SJSA1 (cell line): ENCODE data around the gene METTL2A. TPM values are rescaled to one million over a fixed set of nuclear protein-coding genes. Genes with fewer than 3 reads are reported as not detected.
"Not testable (repeated sequence)": the region's sequence is repeated elsewhere in the genome, so short reads cannot be mapped to it uniquely, and the experiment has no call there.

Experiments
- DNase-seq, 2 experiments: peaks; one replicate each; pipeline ENCODE4 v3.0.0-alpha.2; 2015 to 2020; ENCODE audit warnings: low spot score in 2 of 2, low read depth in 1 of 2
- H3K27ac ChIP-seq: fragments of 250-450 bp; sonication (Bioruptor Pico); 2 replicates; pipeline ENCODE4 v1.5.1; 2020; ENCODE audit warnings: mild to moderate bottlenecking, moderate library complexity
- H3K27me3 ChIP-seq: fragments of 250-450 bp; sonication (Bioruptor Pico); replicated peaks from 2 replicates; pipeline ENCODE4 v1.5.1; 2020; ENCODE audit warnings: mild to moderate bottlenecking, moderate library complexity
- H3K36me3 ChIP-seq: fragments of 250-450 bp; sonication (Bioruptor Pico); 2 replicates; pipeline ENCODE4 v1.5.1; 2020; ENCODE audit warnings: mild to moderate bottlenecking
- H3K4me1 ChIP-seq: fragments of 250-450 bp; sonication (Bioruptor Pico); replicated peaks from 2 replicates; pipeline ENCODE4 v1.6.1; 2021; ENCODE audit warnings: mild to moderate bottlenecking
- H3K4me3 ChIP-seq: fragments of 250-450 bp; sonication (Bioruptor Pico); 2 replicates; pipeline ENCODE4 v1.5.1; 2020; ENCODE audit warnings: mild to moderate bottlenecking
- H3K9me3 ChIP-seq: fragments of 250-450 bp; sonication (Bioruptor Pico); replicated peaks from 2 replicates; pipeline ENCODE4 v1.5.1; 2020; ENCODE audit warnings: mild to moderate bottlenecking
- total RNA-seq: library from RNA; depleted of rRNA; stranded (reverse); fragments of >200 nt; shearing (Covaris generic); gene quantifications from 2 replicates; pipeline ENCODE4 v1.2.3, GENCODE V29; 2014; rRNA removed

METTL2A gene
- total RNA-seq, 1 experiment from 2014 or later: 29.9 TPM

GRCh38 chr17:62478880-62479638 is 55.4 kb downstream of the METTL2A start:
- H3K4me3 ChIP-seq: peak overlapping the region; percentile 65
- H3K27me3 ChIP-seq, H3K9me3 ChIP-seq, H3K4me1 ChIP-seq: not testable (repeated sequence)
- peaks cover 28% of the 10 kb centered on the region for H3K36me3 ChIP-seq
- peak in 1 of 2 experiments; percentile 52 for DNase-seq
- peak overlapping the region; percentile 92 for H3K27ac ChIP-seq

GRCh38 chr17:62479639-62480258 is 56.1 kb downstream of the METTL2A start:
- DNase-seq: peak; percentile 58 to 59
- not testable (repeated sequence) for H3K27me3 ChIP-seq, H3K4me1 ChIP-seq, H3K9me3 ChIP-seq
- peaks cover 33% of the 10 kb centered on the region for H3K36me3 ChIP-seq
- H3K4me3 ChIP-seq: peak overlapping the region; percentile 65
- H3K27ac ChIP-seq: peak overlapping the region; percentile 92

- not testable (repeated sequence) for H3K27me3 ChIP-seq, DNase-seq, H3K4me1 ChIP-seq, H3K27ac ChIP-seq, H3K4me3 ChIP-seq, H3K9me3 ChIP-seq
- peaks cover 34% of the 10 kb centered on the region for H3K36me3 ChIP-seq
These were observed 58.9 kb downstream of the METTL2A start for GRCh38 chr17:62482553-62482952.

DNA sequence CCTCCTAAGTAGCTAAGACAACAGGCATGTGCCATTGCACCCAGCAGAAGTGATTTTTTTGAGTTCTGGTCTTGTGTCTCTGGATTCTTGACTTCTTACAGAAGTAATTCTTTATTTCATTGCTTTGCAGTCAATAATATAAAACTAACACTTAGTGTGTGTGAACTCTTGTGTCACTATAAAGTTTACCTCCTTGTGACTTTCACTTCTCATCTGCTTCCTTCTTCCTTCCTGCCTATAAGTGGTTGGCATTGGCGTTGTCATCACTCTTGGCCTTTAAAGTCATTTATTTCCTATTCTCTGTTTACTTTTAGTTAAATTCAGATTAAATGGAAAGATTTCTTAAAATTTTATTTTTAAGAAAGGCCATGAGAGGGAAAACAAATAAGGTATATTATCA is 67.3 kb downstream of the METTL2A start:
- not testable (repeated sequence) for H3K4me3 ChIP-seq, H3K4me1 ChIP-seq, H3K9me3 ChIP-seq, DNase-seq, H3K27ac ChIP-seq, H3K27me3 ChIP-seq
- H3K36me3 ChIP-seq: peaks cover 17% of the 10 kb centered on the region

DNA sequence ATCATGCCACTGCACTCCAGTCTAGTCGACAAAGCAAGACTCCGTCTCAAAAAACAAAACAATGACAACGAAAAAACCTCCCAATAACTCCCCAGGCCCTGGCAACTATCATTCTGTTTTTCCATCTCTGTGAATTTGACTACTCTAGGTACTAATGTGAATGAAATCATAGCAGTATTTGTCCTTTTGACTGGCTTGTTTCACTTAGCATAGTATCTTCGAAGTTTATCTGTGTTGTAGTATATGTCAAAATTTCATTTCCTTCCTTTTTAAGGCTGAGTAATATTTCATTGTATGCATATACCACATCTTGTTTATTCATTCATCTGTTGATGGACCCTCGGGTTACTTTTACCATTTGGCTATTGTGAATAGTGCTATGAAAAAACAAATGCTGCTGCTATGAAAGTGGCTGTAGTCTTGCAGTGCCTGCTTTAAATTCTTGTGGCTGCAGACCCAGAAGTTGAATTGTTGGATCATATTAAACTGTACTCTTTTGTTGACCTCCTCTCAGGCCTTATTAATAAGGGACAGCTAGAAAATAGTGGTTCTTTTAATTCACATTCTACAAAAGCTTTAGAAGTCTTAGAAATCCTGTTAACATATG is 69.5 kb downstream of the METTL2A start:
- peaks cover 14% of the 10 kb centered on the region for H3K36me3 ChIP-seq
- not testable (repeated sequence) for DNase-seq, H3K4me3 ChIP-seq, H3K4me1 ChIP-seq, H3K27ac ChIP-seq, H3K27me3 ChIP-seq, H3K9me3 ChIP-seq

DNA sequence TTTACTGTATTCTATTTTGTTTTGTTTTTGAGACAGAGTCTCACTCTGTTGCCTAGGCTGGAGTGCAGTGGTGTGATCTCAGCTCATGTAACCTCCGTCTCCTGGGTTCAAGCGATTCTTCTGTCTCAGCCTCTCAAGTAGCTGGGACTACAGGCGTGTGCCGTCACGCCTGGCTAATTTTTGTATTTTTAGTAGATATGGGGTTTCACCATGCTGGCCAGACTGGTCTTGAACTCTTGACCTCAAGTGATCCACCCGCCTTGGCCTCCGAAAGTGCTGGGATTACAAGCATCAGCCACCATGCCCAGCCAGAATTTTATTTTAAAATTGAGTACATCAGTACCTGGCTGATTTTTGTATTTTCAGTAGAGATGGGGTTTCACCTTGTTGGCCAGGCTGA is 70.4 kb downstream of the METTL2A start:
- H3K36me3 ChIP-seq: peaks cover 14% of the 10 kb centered on the region
- H3K4me3 ChIP-seq, H3K27me3 ChIP-seq, H3K27ac ChIP-seq, DNase-seq, H3K4me1 ChIP-seq, H3K9me3 ChIP-seq: not testable (repeated sequence)

GRCh38 chr17:62496344-62496743 is 72.6 kb downstream of the METTL2A start:
- not testable (repeated sequence) for H3K27me3 ChIP-seq, H3K4me3 ChIP-seq, H3K27ac ChIP-seq, H3K9me3 ChIP-seq, DNase-seq, H3K4me1 ChIP-seq
- H3K36me3 ChIP-seq: peaks cover 14% of the 10 kb centered on the region

- H3K9me3 ChIP-seq, DNase-seq, H3K4me3 ChIP-seq, H3K4me1 ChIP-seq, H3K27ac ChIP-seq, H3K27me3 ChIP-seq, H3K36me3 ChIP-seq: not testable (repeated sequence)
These were observed 75.1 kb downstream of the METTL2A start for GRCh38 chr17:62498796-62499195.

Other genes with a start within 250 kb of the METTL2A start
- gene EFCAB3, start 43.3 kb upstream of the METTL2A start, total RNA-seq: not detected in 2 replicates
- gene TLK2, start 54.9 kb downstream of the METTL2A start, total RNA-seq: 60.7 and 65.9 TPM in 2 replicates
- gene MRC2, start 203.8 kb downstream of the METTL2A start, total RNA-seq: 202 and 254 TPM in 2 replicates